NCI-H1694 treated with DMSO at 0.1 percent for 48 hours (cell line): Measurements from ENCODE around the gene CFAP20DC.

Experiments
- DNase-seq: peaks from one replicate; lab custom pipeline; 2025; lab: John Stamatoyannopoulos, UW

The CFAP20DC gene

GRCh38 chr3:58799271-58799670, 250.6 kb downstream of the CFAP20DC start:
- DNase-seq, result no peak

DNA sequence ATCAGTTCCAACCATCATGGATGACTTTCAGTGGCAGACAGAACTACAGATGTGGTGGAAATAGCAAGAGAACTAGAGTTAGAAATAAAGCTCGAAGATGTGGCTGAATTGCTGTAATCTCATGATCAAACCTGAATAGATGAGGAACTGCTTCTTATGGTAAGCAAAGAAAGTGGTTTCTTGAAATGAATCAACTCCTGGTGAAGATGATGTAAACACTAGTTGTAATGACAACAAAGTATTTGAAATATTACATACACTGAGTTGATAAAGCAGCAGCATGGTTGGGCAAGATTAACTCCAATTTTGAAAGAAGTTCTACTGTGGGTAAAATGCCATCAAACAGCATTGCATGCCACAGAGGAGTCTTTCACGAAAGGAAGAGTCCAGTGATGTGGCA, 251.5 kb downstream of the CFAP20DC start:
- no peak for DNase-seq

DNA sequence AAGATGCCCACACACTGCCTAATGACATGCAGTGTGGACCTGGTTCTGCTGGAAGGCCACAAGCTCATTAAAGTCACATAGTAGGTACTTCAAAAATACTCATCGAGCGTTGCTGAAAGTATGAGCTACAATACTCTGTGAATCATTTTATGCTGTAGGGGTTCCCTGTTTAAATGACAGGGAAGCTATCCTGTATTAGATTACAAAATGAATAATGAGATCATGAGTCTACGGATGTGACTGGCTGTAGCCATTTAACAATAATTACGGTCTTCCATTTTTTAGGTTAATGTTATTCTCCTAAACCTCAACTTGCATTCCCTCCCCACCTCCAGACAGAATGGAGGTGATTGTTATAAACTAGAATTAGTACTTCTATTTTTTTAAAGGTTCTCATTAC, 255.1 kb downstream of the CFAP20DC start:
- no peak for DNase-seq

GRCh38 chr3:58793938-58794337, 255.9 kb downstream of the CFAP20DC start:
- no peak for DNase-seq

DNA sequence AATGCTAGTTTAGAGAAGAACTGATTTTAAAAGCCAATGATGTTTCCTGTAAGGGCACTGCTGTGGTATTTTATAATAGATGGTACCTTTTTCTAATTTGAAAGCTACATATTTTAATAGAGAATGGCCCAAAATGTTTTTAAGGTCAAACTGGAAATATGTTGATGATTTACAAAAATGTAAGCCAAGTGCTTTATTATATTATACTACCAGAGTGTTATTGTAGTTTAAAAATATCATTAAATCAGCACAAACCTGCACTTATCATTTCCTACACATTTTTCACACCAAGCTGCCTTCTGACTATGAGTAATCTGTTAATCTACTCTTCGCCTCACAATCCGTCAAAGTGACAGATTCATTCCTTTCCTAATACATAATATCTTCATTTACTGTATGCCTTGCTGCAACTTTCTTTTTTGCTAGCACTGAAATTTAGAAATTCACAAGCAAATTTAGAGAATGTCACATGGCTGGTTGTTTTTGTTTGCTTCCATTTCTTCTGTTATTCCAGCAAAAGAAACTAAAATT, 256.8 kb downstream of the CFAP20DC start:
- no peak for DNase-seq

DNA sequence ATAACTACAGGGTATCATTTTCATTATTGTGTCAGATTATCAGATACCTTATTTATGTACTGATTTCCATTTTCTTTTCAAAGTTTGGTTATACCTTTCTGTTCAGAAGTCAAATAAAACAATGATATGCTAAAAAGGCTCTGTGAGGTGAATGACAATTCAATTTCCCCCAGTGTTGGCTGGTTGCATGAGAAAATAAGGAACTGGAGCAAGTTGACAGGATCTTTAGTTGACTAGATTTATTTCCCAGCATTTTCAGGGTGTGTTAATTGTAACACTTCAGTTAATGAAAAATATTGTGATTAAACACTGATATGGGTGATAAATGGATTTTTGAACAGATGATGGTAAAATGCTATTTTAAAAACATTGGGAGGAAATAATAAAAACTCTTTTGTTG, 260.4 kb downstream of the CFAP20DC start:
- DNase-seq, result no peak

GRCh38 chr3:58784888-58785287, 264.9 kb downstream of the CFAP20DC start:
- no peak for DNase-seq

- DNase-seq, result no peak
Measured at GRCh38 chr3:58784425-58784824, 265.4 kb downstream of the CFAP20DC start.

DNA sequence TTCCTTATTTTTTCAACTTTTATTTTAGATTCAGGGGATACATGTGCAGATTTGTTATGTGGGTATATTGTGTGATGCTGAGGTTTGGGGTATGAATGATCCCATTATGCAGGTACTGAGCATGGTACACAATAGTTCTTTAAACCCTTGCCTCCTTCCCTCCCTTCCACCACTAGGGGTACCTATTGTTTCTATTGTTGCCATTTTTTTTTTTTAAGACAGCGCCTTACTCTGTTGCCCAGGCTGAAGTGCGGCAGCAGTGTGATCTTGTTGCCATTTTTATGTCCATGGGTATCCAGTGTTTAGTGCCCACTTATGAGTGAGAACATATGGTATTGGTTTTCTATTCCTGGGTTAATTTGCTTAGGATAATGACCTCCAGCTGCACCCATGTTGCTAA, 266.0 kb downstream of the CFAP20DC start:
- no peak for DNase-seq

GRCh38 chr3:58779934-58780333, 269.9 kb downstream of the CFAP20DC start:
- no peak for DNase-seq

- no peak for DNase-seq
Measured at GRCh38 chr3:58776231-58776630, 273.6 kb downstream of the CFAP20DC start.

- DNase-seq, result no peak
Measured at GRCh38 chr3:58772462-58772861, 277.4 kb downstream of the CFAP20DC start.

GRCh38 chr3:58769065-58769464, 280.8 kb downstream of the CFAP20DC start:
- DNase-seq, result no peak

- no peak for DNase-seq
Measured at GRCh38 chr3:58766587-58767282, 283.1 kb downstream of the CFAP20DC start.

DNA sequence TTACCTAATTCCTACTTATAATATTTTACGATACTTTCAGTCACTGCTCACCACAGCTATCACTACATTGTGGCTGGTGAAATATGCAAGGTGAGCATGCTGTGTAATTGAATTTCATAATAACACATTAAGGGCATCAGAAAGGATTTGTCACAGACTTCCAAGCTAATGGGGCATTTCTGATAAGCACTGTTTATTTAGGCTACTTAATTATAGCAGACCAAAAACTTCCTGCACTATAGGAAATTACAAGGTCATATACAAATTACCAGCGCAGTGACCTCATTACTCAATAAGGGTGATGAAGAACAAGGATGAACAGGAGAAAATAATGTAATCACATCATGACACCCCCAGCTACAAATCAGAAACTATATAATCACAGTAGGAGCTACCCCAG, 294.7 kb downstream of the CFAP20DC start:
- no peak for DNase-seq

DNA sequence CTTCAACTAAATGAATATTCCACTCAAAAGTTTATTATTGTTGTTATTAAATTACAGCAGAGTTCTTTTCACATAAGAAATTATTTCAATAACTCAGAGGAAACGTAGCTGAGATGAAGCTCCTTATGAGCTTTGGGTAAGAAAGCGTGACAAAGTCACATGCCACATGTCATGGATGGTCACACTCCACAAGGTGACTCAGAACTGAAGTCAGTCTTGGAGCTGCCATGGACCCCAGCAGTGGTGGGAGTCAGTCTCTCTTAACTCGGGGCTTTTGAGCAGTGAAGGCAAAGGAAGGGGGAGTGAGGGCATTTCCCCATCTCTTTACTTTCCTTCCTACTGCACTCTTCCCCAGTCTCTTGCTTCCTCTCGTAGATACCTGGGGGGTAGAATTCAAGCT, 295.8 kb downstream of the CFAP20DC start:
- DNase-seq, result no peak

GRCh38 chr3:58751882-58752567, 297.8 kb downstream of the CFAP20DC start:
- DNase-seq, result no peak

DNA sequence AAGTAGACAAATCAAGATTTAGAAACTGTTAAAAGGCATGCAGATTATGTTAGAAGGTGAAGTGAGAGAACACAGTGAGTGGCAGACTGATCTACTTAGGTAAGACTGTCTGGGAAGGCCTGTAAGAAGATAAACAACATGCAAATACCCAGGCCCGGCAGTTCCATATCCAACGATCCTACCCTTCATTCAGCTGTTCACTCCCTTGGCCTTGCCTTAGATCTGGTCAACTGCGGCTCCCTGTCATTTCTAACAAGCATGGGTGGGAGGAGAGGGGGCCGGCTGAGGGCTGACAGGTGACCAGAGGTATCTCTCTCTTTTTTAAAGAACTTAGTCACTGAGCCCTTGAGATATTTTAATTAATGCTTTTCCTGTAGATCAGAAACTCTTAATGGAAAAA, 298.6 kb downstream of the CFAP20DC start:
- no peak for DNase-seq

DNA sequence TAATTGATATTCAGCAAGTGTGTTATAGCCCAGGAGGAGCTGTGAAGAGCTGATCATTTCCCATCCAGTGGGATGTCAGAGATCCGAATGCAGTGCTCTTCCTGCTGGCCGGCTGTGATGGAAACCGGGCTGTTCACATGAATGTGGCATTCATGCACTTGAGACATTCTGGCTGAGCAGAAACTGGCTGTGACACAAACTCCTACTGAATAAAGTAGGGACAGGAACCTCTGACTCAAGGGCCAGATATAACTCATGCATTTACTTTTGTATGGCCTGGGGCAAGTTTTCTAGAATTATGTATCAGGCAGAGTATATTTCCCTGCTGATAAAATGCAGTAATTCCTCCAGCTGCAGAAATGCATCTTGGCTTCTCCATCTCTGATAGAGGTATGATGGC, 299.9 kb downstream of the CFAP20DC start:
- DNase-seq, result no peak

DNA sequence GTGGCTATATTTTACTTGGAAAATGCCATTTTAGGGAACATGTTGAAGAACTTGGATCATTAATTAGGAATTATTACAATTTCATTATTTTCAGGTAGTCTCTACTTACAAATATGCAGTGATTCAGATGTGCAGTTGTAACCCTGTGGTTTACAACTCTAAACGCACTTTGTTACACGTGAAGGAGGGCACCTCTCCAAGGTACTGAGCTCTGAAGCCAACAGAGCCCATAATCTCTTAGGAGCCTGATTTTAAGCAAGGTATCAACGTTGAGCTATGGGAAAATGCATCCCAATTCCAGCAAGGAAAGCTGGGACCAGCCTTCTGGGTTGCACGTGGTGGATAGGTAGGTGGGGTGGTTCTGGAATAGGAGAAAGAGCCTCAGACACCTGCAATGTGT, 301.8 kb downstream of the CFAP20DC start:
- DNase-seq, result no peak

DNA sequence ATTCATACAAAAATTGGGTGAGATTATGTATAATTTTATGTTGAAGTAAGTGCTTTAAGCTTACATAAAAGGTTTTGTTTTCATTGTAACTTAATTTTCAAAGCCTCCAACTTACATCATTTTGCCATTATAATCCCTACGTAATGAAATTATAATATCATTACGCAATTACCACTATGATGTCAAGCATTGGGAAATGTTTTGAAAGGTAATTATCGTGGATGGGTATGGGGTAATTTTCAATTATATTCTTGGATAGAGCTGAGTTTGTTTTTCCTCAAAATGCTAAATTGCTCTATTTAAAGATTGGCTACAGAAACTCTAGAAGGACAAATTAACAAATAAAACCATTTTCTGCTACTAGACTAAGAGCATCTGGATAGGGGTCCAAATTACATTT, 303.1 kb downstream of the CFAP20DC start:
- DNase-seq, result no peak

GRCh38 chr3:58743296-58743695, 306.5 kb downstream of the CFAP20DC start:
- no peak for DNase-seq

DNA sequence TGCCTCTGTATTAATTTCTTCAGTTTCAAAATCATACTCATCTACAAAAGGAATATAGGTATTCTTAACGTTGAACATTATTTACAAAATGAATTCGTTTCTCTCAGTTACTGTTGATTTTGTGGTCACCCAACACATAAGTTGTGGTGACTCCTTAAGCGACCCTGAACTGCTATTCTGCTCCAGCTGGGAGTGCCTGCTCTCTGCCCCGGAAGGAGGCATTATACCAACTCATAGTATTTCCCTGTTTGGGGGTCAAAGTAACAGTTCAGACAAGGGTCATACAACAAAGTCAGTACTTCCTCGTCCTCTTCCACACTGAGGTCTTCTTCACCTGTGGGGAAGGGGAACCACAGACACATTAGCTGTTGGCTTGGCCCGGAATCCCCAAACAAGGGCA, 307.6 kb downstream of the CFAP20DC start:
- DNase-seq, result no peak

- no peak for DNase-seq
Measured at GRCh38 chr3:58737644-58738043, 312.2 kb downstream of the CFAP20DC start.
